Measurements from ENCODE around the gene VLDLR. TPM values are rescaled to one million over a fixed set of nuclear protein-coding genes. Genes with fewer than 3 reads are reported as not detected.

The VLDLR gene
- total and polyA plus RNA-seq, 4 donors: 2.4 to 46.3 (median 24.0) TPM

DNA sequence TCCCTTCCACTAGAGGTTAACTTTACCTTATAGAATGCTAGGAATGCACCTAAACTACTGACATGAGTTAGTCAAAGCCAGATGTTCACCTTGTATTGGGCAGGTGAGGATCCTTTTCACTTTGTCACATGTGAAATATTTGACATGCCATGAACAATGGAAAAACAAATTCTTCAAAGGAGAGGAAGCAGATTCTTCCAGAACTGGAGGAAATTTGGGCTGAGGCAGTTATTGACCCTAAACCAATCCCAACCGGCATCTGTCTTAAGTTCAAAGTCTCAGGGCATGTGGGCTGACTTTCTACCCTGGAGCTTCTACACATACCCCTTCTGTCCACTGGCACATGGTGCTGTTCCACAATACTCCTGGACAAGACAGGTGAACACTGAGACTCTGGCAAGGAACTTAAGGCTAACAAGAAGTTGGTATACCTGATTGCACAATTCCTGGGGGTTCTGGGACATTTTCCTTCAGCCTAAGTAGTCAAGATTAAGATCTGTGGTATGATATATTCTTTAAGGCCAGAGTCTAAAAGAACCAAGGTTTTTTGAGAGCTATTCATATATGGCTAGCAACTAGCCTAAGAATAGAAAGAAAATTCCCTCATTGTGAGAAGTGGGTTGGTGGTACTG, 2.6 kb downstream of the VLDLR start:
- DNase-seq: no peak
- H3K9me3 ChIP-seq (ENCODE audit: control insufficient read depth, low read length): no peaks in the 10 kb centered on the region
- H3K27ac ChIP-seq (ENCODE audit: low read depth in 1 of 2, low read length in 2 of 2): peak overlapping the region; percentile 3 to 30
- H3K4me3 ChIP-seq (ENCODE audit: low read length in 2 of 2): peak overlapping the region in 1 of 2 donors; percentile 6
- 79 to 88% methylated on average over 1 of the region's 1 CpG for WGBS, 2 donors
- no peaks in the 10 kb centered on the region for H3K4me1 ChIP-seq (ENCODE audit: control insufficient read depth in 1 of 2, insufficient read depth in 2 of 2, low read length in 2 of 2)
- H3K36me3 ChIP-seq (ENCODE audit: control insufficient read depth in 1 of 2, insufficient read depth in 2 of 2, low read length in 1 of 2): no peaks in the 10 kb centered on the region
- no peak for ATAC-seq (ENCODE audit: low FRiP score)
- intact Hi-C loops (cut with DNase I): loop anchor here (5.0 to 10.0 kb wide), 6 partner anchors 52 to 607 kb away; partner anchors contain the start of genes PUM3 (in 2 of the 2) and SMARCA2 (in 1 of the 2)
- no peaks in the 10 kb centered on the region for H3K27me3 ChIP-seq (ENCODE audit: control insufficient read depth in 1 of 2, insufficient read depth in 2 of 2, low read length in 1 of 2)

- Histone ChIP-seq H3K27me3 (ENCODE audit: control insufficient read depth in 1 of 2, insufficient read depth in 2 of 2, low read length in 1 of 2) (no peaks in the 10 kb centered on the region), H3K4me1 (ENCODE audit: control insufficient read depth in 1 of 2, insufficient read depth in 2 of 2, low read length in 2 of 2) (no peaks in the 10 kb centered on the region), H3K9me3 (ENCODE audit: control insufficient read depth, low read length) (no peaks in the 10 kb centered on the region), H3K4me3 (ENCODE audit: low read length in 2 of 2) (no peak overlapping the region), H3K27ac (ENCODE audit: low read depth in 1 of 2, low read length in 2 of 2) (no peak overlapping the region), H3K36me3 (ENCODE audit: control insufficient read depth in 1 of 2, insufficient read depth in 2 of 2, low read length in 1 of 2) (no peaks in the 10 kb centered on the region)
- intact Hi-C loops (cut with DNase I): loop anchor here (5.0 to 10.0 kb wide), 2 partner anchors 219 to 613 kb away; partner anchors contain the start of gene PUM3 (in 1 of the 2)
- DNase-seq (no peak), ATAC-seq (ENCODE audit: low FRiP score) (no peak)
- WGBS, 2 donors: 78 to 81% methylated on average over 4 of the region's 4 CpGs
Measured at GRCh38 chr9:2625427-2625826, 3.8 kb downstream of the VLDLR start.

DNA sequence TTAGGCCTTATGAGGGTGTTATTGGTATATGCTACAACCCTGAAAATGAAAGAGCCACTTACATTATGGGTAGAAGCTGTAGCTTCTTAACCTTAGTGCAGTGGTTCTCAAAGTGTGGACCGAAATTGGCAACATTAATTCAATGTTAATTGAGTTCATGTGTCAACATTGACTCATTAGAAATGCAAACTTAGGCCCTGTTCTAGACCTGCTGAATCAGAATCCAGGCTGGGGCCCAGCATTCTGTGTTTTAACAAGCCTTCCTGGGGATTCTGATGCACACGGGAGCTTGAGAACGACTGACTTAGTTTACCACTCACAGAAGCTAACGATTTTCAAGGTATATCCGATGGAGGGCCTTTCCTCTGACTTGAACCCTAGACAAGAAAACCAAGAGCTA, 7.3 kb downstream of the VLDLR start:
- Histone ChIP-seq H3K4me3 (ENCODE audit: low read length in 2 of 2) (no peak overlapping the region), H3K4me1 (ENCODE audit: control insufficient read depth in 1 of 2, insufficient read depth in 2 of 2, low read length in 2 of 2) (no peaks in the 10 kb centered on the region), H3K9me3 (ENCODE audit: control insufficient read depth, low read length) (no peaks in the 10 kb centered on the region), H3K36me3 (ENCODE audit: control insufficient read depth in 1 of 2, insufficient read depth in 2 of 2, low read length in 1 of 2) (no peaks in the 10 kb centered on the region), H3K27ac (ENCODE audit: low read depth in 1 of 2, low read length in 2 of 2) (no peak overlapping the region), H3K27me3 (ENCODE audit: control insufficient read depth in 1 of 2, insufficient read depth in 2 of 2, low read length in 1 of 2) (no peaks in the 10 kb centered on the region)
- intact Hi-C loops (cut with DNase I): loop anchor here (5.0 to 10.0 kb wide), 2 partner anchors 216 to 617 kb away; partner anchors contain the start of gene PUM3 (in 1 of the 2)
- DNase-seq (no peak), ATAC-seq (ENCODE audit: low FRiP score) (no peak)
- WGBS, 2 donors: 90 to 92% methylated on average over 5 of the region's 5 CpGs

DNA sequence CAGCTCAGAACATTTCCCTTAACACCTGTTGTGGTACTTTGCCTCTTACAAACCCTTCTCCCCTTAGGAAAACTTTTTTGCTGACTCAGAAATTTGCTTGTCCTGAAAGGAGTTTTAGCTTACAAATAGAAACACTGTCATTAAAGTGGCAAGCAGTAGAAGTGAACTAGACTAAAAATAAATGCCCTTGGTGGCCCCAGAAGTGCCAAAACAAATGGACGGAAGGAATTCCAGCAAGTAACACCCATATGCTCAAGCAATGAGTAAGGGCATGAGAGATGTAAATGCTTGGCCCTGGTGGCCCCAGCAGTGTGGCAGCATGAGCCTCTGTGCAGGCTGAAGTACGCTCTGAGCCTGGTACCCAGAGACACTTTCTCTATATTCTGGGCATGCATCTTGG, 8.6 kb downstream of the VLDLR start:
- Histone ChIP-seq H3K27ac (ENCODE audit: low read depth in 1 of 2, low read length in 2 of 2) (peak overlapping the region in 1 of 2 donors; percentile 30), H3K9me3 (ENCODE audit: control insufficient read depth, low read length) (no peaks in the 10 kb centered on the region), H3K27me3 (ENCODE audit: control insufficient read depth in 1 of 2, insufficient read depth in 2 of 2, low read length in 1 of 2) (no peaks in the 10 kb centered on the region), H3K4me1 (ENCODE audit: control insufficient read depth in 1 of 2, insufficient read depth in 2 of 2, low read length in 2 of 2) (no peaks in the 10 kb centered on the region), H3K36me3 (ENCODE audit: control insufficient read depth in 1 of 2, insufficient read depth in 2 of 2, low read length in 1 of 2) (no peaks in the 10 kb centered on the region), H3K4me3 (ENCODE audit: low read length in 2 of 2) (no peak overlapping the region)
- ATAC-seq (ENCODE audit: low FRiP score): no peak
- no peak for DNase-seq
- whole genome bisulfite sequencing, 2 donors: 6 to 14% methylated on average over 2 of the region's 2 CpGs
- intact Hi-C loops (cut with DNase I): loop anchor here in 1 of 2 donors (10.0 kb wide), 1 partner anchor 485 kb away; no protein-coding TSS in a partner anchor

GRCh38 chr9:2631263-2631662, 9.7 kb downstream of the VLDLR start:
- Histone ChIP-seq H3K9me3 (ENCODE audit: control insufficient read depth, low read length) (no peaks in the 10 kb centered on the region), H3K4me3 (ENCODE audit: low read length in 2 of 2) (no peak overlapping the region), H3K27ac (ENCODE audit: low read depth in 1 of 2, low read length in 2 of 2) (no peak overlapping the region), H3K27me3 (ENCODE audit: control insufficient read depth in 1 of 2, insufficient read depth in 2 of 2, low read length in 1 of 2) (no peaks in the 10 kb centered on the region), H3K4me1 (ENCODE audit: control insufficient read depth in 1 of 2, insufficient read depth in 2 of 2, low read length in 2 of 2) (no peaks in the 10 kb centered on the region), H3K36me3 (ENCODE audit: control insufficient read depth in 1 of 2, insufficient read depth in 2 of 2, low read length in 1 of 2) (no peaks in the 10 kb centered on the region)
- 84 to 94% methylated on average over 1 of the region's 1 CpG for WGBS, 2 donors
- intact Hi-C loops (cut with DNase I): loop anchor here in 1 of 2 donors (10.0 kb wide), 1 partner anchor 486 kb away; no protein-coding TSS in a partner anchor
- ATAC-seq (ENCODE audit: low FRiP score) (no peak), DNase-seq (no peak)

DNA sequence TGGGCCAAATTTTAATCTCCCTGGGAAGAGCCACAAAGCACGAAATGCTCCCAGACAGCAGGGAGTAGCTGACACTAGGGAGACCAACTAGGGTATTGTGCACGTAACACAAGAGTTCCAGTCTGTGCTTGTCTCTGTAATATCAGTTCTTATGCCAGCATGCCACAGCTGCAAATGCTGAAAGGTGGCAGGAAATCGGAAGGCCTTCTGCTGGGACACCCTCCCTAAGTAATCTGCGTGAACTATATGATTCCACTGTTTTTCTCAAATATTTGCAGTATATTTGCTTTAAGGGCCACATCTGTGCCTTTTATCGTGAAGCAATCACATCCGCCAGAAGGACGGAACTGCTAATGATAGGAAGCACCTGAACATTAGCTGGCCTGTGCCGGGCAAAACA, 12.6 kb downstream of the VLDLR start:
- Histone ChIP-seq H3K36me3 (ENCODE audit: control insufficient read depth in 1 of 2, insufficient read depth in 2 of 2, low read length in 1 of 2) (no peaks in the 10 kb centered on the region), H3K4me3 (ENCODE audit: low read length in 2 of 2) (no peak overlapping the region), H3K27me3 (ENCODE audit: control insufficient read depth in 1 of 2, insufficient read depth in 2 of 2, low read length in 1 of 2) (no peaks in the 10 kb centered on the region), H3K4me1 (ENCODE audit: control insufficient read depth in 1 of 2, insufficient read depth in 2 of 2, low read length in 2 of 2) (no peaks in the 10 kb centered on the region), H3K27ac (ENCODE audit: low read depth in 1 of 2, low read length in 2 of 2) (no peak overlapping the region), H3K9me3 (ENCODE audit: control insufficient read depth, low read length) (no peaks in the 10 kb centered on the region)
- 87 to 90% methylated on average over 8 of the region's 8 CpGs for WGBS, 2 donors
- intact Hi-C loops (cut with DNase I): loop anchor here in 1 of 2 donors (10.0 kb wide), 1 partner anchor 489 kb away; no protein-coding TSS in a partner anchor
- DNase-seq (no peak), ATAC-seq (ENCODE audit: low FRiP score) (no peak)

DNA sequence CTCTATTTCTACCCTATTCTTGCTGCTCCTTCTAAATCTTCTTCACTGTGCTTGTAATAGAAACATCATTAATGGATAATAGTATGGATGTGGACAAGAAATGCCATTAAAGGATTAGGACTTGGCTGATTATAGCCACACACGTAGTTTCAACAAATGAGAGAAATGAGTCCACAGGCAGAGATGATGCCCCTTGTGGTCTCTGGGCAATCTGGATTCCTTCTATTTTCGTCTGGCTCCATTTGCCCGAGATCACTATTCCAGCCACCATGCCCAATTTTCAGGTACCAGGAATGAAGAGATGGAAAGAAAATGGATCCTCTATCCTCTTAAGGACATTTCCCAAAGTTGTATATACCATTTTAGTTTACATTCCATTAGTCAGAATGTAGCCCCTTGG, 13.2 kb downstream of the VLDLR start:
- H3K36me3 ChIP-seq (ENCODE audit: control insufficient read depth in 1 of 2, insufficient read depth in 2 of 2, low read length in 1 of 2): no peaks in the 10 kb centered on the region
- 88 to 91% methylated on average over 3 of the region's 3 CpGs for WGBS, 2 donors
- ATAC-seq (ENCODE audit: low FRiP score) (no peak), DNase-seq (no peak)
- H3K27me3 ChIP-seq (ENCODE audit: control insufficient read depth in 1 of 2, insufficient read depth in 2 of 2, low read length in 1 of 2): no peaks in the 10 kb centered on the region
- no peak overlapping the region for H3K4me3 ChIP-seq (ENCODE audit: low read length in 2 of 2)
- H3K9me3 ChIP-seq (ENCODE audit: control insufficient read depth, low read length): no peaks in the 10 kb centered on the region
- intact Hi-C loops (cut with DNase I): loop anchor here in 1 of 2 donors (10.0 kb wide), 1 partner anchor 490 kb away; no protein-coding TSS in a partner anchor
- no peaks in the 10 kb centered on the region for H3K4me1 ChIP-seq (ENCODE audit: control insufficient read depth in 1 of 2, insufficient read depth in 2 of 2, low read length in 2 of 2)
- no peak overlapping the region for H3K27ac ChIP-seq (ENCODE audit: low read depth in 1 of 2, low read length in 2 of 2)

- no peaks in the 10 kb centered on the region for H3K4me1 ChIP-seq (ENCODE audit: control insufficient read depth in 1 of 2, insufficient read depth in 2 of 2, low read length in 2 of 2)
- H3K27ac ChIP-seq (ENCODE audit: low read depth in 1 of 2, low read length in 2 of 2): no peak overlapping the region
- DNase-seq (no peak), ATAC-seq (ENCODE audit: low FRiP score) (no peak)
- no peak overlapping the region for H3K4me3 ChIP-seq (ENCODE audit: low read length in 2 of 2)
- intact Hi-C loops (cut with DNase I): loop anchor here in 1 of 2 donors (10.0 kb wide), 1 partner anchor 491 kb away; no protein-coding TSS in a partner anchor
- 86 to 90% methylated on average over 2 of the region's 2 CpGs for WGBS, 2 donors
- H3K27me3 ChIP-seq (ENCODE audit: control insufficient read depth in 1 of 2, insufficient read depth in 2 of 2, low read length in 1 of 2): no peaks in the 10 kb centered on the region
- no peaks in the 10 kb centered on the region for H3K36me3 ChIP-seq (ENCODE audit: control insufficient read depth in 1 of 2, insufficient read depth in 2 of 2, low read length in 1 of 2)
- H3K9me3 ChIP-seq (ENCODE audit: control insufficient read depth, low read length): no peaks in the 10 kb centered on the region
Measured at GRCh38 chr9:2635922-2636321, 14.3 kb downstream of the VLDLR start.

- Histone ChIP-seq H3K36me3 (ENCODE audit: control insufficient read depth in 1 of 2, insufficient read depth in 2 of 2, low read length in 1 of 2) (peaks cover 0 to 2% of the 10 kb centered on the region in 2 donors), H3K27me3 (ENCODE audit: control insufficient read depth in 1 of 2, insufficient read depth in 2 of 2, low read length in 1 of 2) (no peaks in the 10 kb centered on the region), H3K27ac (ENCODE audit: low read depth in 1 of 2, low read length in 2 of 2) (no peak overlapping the region), H3K9me3 (ENCODE audit: control insufficient read depth, low read length) (no peaks in the 10 kb centered on the region), H3K4me1 (ENCODE audit: control insufficient read depth in 1 of 2, insufficient read depth in 2 of 2, low read length in 2 of 2) (no peaks in the 10 kb centered on the region), H3K4me3 (ENCODE audit: low read length in 2 of 2) (no peak overlapping the region)
- DNase-seq: no peak
- no peak for ATAC-seq (ENCODE audit: low FRiP score)
- intact Hi-C loops (cut with DNase I): loop anchor here in 1 of 2 donors (10.0 kb wide), 1 partner anchor 493 kb away; no protein-coding TSS in a partner anchor
- 93 to 96% methylated on average over 10 of the region's 10 CpGs for WGBS, 2 donors
Measured at GRCh38 chr9:2637390-2637789, 15.8 kb downstream of the VLDLR start.

All from aorta (tissue), 5 donors.